HepG2 (cell line): Measurements from ENCODE around the gene ABHD1. TPM values are rescaled to one million over a fixed set of nuclear protein-coding genes. Genes with fewer than 3 reads are reported as not detected.
A peak's percentile ranks its signal among the peaks of the same experiment; 100 is the strongest.

Experiments
- BRF2 ChIP-seq: sonication (generic); formaldehyde crosslinking; IDR thresholded peaks from 2 replicates; pipeline ENCODE4 v1.8.1; 2022; ENCODE audit warnings: mild to moderate bottlenecking, missing genetic modification reagents
- CAMTA2 ChIP-seq: sonication (generic); formaldehyde crosslinking; IDR thresholded peaks from 2 replicates; pipeline ENCODE4 v1.4.0; 2020; ENCODE audit warnings: mild to moderate bottlenecking, missing genetic modification reagents, borderline replicate concordance
- ERF ChIP-seq: IDR thresholded peaks from 2 replicates; pipeline ENCODE4 v1.6.1; 2018; ENCODE audit warnings: missing biosample characterization, missing genetic modification reagents
- HINFP ChIP-seq: sonication (generic); formaldehyde crosslinking; IDR thresholded peaks from 2 replicates; pipeline ENCODE4 v1.4.0; 2020; ENCODE audit warnings: low read depth, mild to moderate bottlenecking, missing genetic modification reagents
- HOXA9 ChIP-seq: sonication (generic); formaldehyde crosslinking; IDR thresholded peaks from 2 replicates; pipeline ENCODE4 v1.8.1; 2022; ENCODE audit warnings: missing genetic modification reagents, mild to moderate bottlenecking, moderate library complexity, borderline replicate concordance
- KLF11 ChIP-seq: IDR thresholded peaks from 2 replicates; pipeline ENCODE4 v1.6.1; 2016; ENCODE audit warnings: missing compliant biosample characterization
- PAXIP1 ChIP-seq: sonication (generic); formaldehyde crosslinking; conservative IDR thresholded peaks from 2 replicates; pipeline ENCODE4 v1.4.0; 2020; ENCODE audit warnings: mild to moderate bottlenecking, missing genetic modification reagents, moderate library complexity
- TFE3 ChIP-seq: IDR thresholded peaks from 2 replicates; pipeline ENCODE4 v1.6.1; 2016
- TOE1 ChIP-seq: sonication (generic); formaldehyde crosslinking; IDR thresholded peaks from 2 replicates; pipeline ENCODE4 v1.4.0; 2020; ENCODE audit warnings: mild to moderate bottlenecking, missing genetic modification reagents
- ZKSCAN1 ChIP-seq: fragments of 150-350 bp; IDR thresholded peaks from 2 replicates; pipeline ENCODE4 v1.6.1; 2014; ENCODE audit warnings: low read length
- ZNF275 ChIP-seq: sonication (generic); formaldehyde crosslinking; IDR thresholded peaks from 2 replicates; pipeline ENCODE4 v1.8.0; 2022; ENCODE audit warnings: missing genetic modification reagents, mild to moderate bottlenecking, inconsistent platforms, borderline replicate concordance
- ZNF34 ChIP-seq: sonication (generic); formaldehyde crosslinking; IDR thresholded peaks from 2 replicates; pipeline ENCODE4 v1.4.0; 2020; ENCODE audit warnings: mild to moderate bottlenecking, missing genetic modification reagents, borderline replicate concordance
- ZNF367 ChIP-seq: sonication (generic); formaldehyde crosslinking; IDR thresholded peaks from 2 replicates; pipeline ENCODE4 v1.4.0; 2020; ENCODE audit warnings: missing genetic modification reagents, borderline replicate concordance
- ZNF543 ChIP-seq: sonication (generic); formaldehyde crosslinking; IDR thresholded peaks from 2 replicates; pipeline ENCODE4 v1.4.0; 2020; ENCODE audit warnings: mild to moderate bottlenecking, missing genetic modification reagents
- ZNF674 ChIP-seq: sonication (generic); formaldehyde crosslinking; IDR thresholded peaks from 2 replicates; pipeline ENCODE4 v1.5.0; 2020; ENCODE audit warnings: low read depth, mild to moderate bottlenecking, missing genetic modification reagents
- ZNF691 ChIP-seq: sonication (generic); formaldehyde crosslinking; IDR thresholded peaks from 2 replicates; pipeline ENCODE4 v1.4.0; 2020; ENCODE audit warnings: missing genetic modification reagents, low read depth, mild to moderate bottlenecking, borderline replicate concordance
- polyA plus RNA-seq, 8 experiments: library from polyadenylated mRNA; depleted of rRNA in 3 of 8; stranded (reverse) in 7 of 8; unstranded in 1 of 8; fragments of >200 nt; fragmentation: Illumina TruSeq in 4 of 8; extraction: Trizol in 4 of 8; gene quantifications; 2 replicates each; pipeline versions ENCODE4 v1.2.1 to v1.2.3, GENCODE V29; 2011 to 2016; ENCODE audit warnings: low read depth in 4 of 8, missing spikeins in 1 of 8, mixed read lengths in 1 of 8; ENCODE audit not compliant: insufficient read depth in 1 of 8
- total RNA-seq, 5 experiments: library from RNA; depleted of rRNA; stranded (reverse); fragments of >200 nt; fragmentation: Illumina TruSeq; extraction: Trizol; gene quantifications; 2 replicates each; pipeline ENCODE4 v1.2.3, GENCODE V29; 2016; ENCODE audit warnings: low read depth in 1 of 5
- TF ChIP-seq, protein P1 (sequence below): sonication (generic); formaldehyde crosslinking; IDR thresholded peaks from 2 replicates; pipeline ENCODE4 v1.8.1; 2023; ENCODE audit warnings: missing genetic modification reagents, inconsistent platforms, borderline replicate concordance

ABHD1 gene
- total and polyA plus RNA-seq, 2 of the 13 experiments (the other 11 are each of a cell fraction or from before 2014, with no cell fraction given): 0.04 to 0.81 TPM

- TF ChIP-seq HINFP (CRISPR knock-in tag): no peak
- TF ChIP-seq ZNF367 (CRISPR knock-in tag): no peak
- TF ChIP-seq HOXA9 (CRISPR knock-in tag): no peak
- TF ChIP-seq ERF: peak; percentile 82; the same call in 1 of the 2 replicates
- TF ChIP-seq ZNF34 (CRISPR knock-in tag): no peak
- TF ChIP-seq CAMTA2 (CRISPR knock-in tag): no peak
- TF ChIP-seq ZKSCAN1: no peak
- 0 out of 2 replicates have a peak, but pooled peaks have one; percentile 17 for TF ChIP-seq ZNF275 (CRISPR knock-in tag)
- TF ChIP-seq ZNF674 (CRISPR knock-in tag): no peak
- TF ChIP-seq ZNF543: peak; percentile 93
- no peak for TF ChIP-seq BRF2 (CRISPR knock-in tag)
- peak; percentile 61; the same call in 1 of the 2 replicates for TF ChIP-seq TFE3 (CRISPR knock-in tag)
- TF ChIP-seq, protein P1, sequence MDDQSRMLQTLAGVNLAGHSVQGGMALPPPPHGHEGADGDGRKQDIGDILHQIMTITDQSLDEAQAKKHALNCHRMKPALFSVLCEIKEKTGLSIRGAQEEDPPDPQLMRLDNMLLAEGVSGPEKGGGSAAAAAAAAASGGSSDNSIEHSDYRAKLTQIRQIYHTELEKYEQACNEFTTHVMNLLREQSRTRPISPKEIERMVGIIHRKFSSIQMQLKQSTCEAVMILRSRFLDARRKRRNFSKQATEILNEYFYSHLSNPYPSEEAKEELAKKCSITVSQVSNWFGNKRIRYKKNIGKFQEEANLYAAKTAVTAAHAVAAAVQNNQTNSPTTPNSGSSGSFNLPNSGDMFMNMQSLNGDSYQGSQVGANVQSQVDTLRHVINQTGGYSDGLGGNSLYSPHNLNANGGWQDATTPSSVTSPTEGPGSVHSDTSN (CRISPR knock-in tag): no peak
- no peak; the same call in 1 of the 2 replicates for TF ChIP-seq TOE1 (CRISPR knock-in tag)
- TF ChIP-seq KLF11 (CRISPR knock-in tag): peak; percentile 61; the same call in 1 of the 2 replicates
- peak; percentile 99 for TF ChIP-seq PAXIP1 (CRISPR knock-in tag)
- TF ChIP-seq ZNF691 (CRISPR knock-in tag): no peak; the same call in 1 of the 2 replicates
Measured at GRCh38 chr2:27092696-27093429, 30.8 kb upstream of the ABHD1 start (continued).
